Iris pigment epithelial cell (primary cell): ENCODE measurements around the gene ZHX3.

Experiments used
- DNase-seq: peaks from one replicate; pipeline ENCODE4 v3.0.0-alpha.2; 2011; ENCODE audit warnings: low read depth

Gene ZHX3

GRCh38 chr20:41293269-41294037, 24.1 kb downstream of the ZHX3 start:
- DNase-seq, result peak; percentile 68

DNA sequence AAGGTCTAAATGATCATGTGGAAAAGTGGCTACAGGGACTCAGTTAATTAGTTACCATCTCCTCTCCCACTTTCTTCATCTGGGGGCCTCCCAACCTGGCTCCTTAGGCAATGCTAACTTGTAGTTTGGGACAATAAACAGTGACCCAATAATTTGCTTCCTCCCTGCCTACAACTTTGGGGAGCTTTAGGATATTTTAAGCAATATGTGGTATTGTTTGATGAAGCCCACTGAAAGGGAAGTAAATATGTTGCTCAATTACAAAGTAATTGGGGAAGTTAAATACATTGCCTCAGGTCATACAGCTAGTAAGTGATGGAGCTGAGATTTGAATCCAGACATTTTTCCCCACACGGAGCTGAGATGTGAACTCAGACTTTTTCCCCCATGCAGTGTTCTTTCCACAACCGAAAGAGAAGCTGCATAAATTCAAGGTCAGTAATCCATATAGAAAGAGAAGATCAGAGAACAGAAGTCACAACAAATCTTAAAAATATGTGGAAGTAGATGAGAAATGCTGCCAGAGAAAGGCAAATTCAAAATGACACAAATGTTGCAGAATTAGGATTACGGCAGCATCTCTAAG, 26.6 kb downstream of the ZHX3 start:
- no peak for DNase-seq

GRCh38 chr20:41287327-41287726, 30.2 kb downstream of the ZHX3 start:
- DNase-seq, result peak; percentile 98

- no peak for DNase-seq
Observed at GRCh38 chr20:41286240-41286851, 31.2 kb downstream of the ZHX3 start.

GRCh38 chr20:41279546-41280225, 37.8 kb downstream of the ZHX3 start:
- peak; percentile 47 for DNase-seq

DNA sequence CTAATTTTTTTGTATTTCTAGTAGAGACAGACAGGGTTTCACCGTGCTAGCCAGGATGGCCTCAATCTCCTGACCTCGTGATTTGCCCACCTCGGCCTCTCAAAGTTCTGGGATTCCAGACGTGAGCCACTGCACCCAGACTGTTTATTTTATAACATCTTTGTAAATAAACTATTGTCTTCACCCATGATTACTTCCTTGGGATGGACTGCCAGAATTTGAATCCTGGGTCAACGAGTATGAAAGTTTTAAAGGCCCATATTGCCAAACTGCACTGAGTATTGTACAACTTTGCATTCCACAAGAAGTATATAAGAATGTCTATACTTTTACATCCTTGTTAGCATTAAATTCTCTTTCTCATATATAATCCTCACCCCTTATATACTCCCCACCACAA, 38.6 kb downstream of the ZHX3 start:
- DNase-seq, result peak; percentile 70

GRCh38 chr20:41277049-41277448, 40.5 kb downstream of the ZHX3 start:
- no peak for DNase-seq

DNA sequence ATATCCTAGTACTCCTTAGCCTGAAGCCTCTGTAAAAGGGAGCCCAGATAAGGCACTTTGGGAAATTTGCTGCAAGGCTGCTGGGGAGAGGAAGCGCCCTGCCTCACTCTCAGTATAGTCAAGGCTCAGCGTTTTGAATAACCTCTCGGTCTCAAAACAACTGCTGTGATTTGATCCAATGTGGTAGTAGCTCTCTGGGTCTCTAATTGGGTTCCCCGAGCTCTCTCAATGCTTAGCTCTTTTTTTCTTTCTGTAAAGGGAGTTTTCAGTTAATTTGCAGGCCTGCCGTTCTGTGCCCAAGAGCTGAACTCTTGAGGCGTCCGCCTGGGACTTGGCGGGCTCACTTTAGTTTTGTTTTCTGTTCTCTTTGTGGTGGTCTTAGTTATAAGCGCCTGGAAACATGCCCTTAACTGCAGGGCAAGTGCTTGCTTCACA, 41.2 kb downstream of the ZHX3 start:
- DNase-seq, result peak; percentile 46

DNA sequence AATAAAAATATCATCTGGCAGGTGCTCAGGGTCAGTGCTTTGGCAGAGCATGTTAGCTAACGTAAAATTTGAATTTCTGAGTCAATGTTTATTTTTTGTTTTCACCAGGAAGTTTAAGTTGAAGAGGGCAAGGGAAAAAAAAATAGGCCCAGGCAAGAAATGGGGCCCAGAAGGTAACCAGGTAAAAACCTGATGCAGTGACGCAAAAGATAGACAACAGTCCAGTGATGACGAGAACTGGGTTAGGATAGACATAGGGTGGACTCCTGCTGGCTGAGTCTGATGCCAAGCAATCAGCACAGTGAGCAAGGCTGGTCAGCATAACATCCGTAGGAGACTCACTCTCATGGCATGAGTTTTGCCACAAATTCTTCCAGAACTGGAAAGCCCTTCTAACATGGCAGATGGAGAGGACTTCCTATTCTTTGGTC, 42.2 kb downstream of the ZHX3 start:
- peak; percentile 77 for DNase-seq

DNA sequence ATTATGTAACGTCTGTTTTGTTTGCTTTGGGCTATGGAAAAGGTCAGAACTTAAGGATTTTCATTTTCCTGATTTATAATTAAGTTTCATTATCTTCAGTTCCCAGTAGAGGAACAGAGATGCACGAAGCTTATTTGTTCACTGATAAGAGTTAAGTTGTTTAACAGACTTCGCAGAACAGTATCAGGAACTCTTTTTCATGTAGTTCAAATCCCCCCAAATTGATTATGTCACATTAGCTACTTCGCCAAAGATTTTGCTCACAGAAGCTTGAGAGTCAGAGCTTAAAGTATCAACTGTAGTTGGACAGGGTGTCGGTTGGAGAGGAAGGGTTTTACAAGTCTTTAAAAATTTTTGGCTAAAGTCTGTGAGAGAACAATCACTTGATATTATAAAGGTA, 43.4 kb downstream of the ZHX3 start:
- DNase-seq, result no peak

- DNase-seq, result no peak
Observed at GRCh38 chr20:41273445-41273844, 44.1 kb downstream of the ZHX3 start.

GRCh38 chr20:41272339-41272738, 45.2 kb downstream of the ZHX3 start:
- DNase-seq, result no peak

DNA sequence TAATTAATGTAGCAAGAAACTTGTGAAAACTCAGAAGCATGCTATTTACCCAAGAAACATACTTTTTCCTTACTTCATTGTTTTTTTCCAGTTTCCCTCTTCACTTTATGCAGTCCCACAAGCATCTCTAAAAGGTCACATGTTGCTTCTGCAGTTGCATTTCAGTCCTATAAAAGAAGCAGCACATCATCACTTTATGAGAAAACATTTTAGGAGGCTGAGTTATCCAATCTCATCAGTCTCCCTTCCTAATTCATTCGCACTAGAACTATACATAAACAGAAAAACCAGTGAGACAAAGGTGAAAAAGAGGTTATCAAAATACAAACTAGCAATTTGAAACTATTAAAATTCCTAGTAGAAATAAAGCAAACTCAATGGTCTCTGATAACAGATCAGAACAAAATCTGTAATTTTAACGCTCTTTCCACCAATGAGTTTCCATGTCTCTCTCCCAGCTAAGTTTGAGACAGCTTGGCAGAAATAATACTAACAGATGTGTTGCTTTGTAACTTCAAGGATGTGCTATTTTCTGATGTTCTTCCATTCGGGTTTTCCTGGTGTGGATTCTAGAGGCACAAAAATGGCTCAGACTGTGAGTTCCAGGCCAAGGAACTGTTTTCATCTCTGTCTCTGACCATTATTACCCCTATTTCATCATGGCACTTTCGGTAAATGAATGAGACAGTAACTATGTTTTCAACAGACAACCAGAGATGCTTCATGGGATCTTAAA, 48.4 kb downstream of the ZHX3 start:
- no peak for DNase-seq

DNA sequence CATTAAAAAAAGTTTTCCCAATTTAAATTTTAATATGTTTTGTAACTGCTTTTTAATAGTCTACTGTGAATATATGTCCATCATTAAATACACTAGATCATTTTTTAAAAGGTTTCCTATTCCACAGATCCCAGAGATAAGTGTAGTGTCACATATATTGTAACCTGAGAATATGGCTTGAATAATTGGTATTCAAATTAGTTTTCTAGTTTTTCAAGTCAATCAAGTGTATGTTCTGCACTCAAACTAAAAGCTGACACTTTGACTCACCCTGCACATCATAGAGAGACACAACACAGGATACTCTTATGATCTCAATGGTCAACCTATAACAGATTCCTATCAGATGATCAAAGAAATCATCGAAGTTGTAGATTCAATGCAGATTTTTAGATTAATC, 49.1 kb downstream of the ZHX3 start:
- DNase-seq, result no peak

- DNase-seq, result no peak
Observed at GRCh38 chr20:41265938-41266337, 51.6 kb downstream of the ZHX3 start.

GRCh38 chr20:41264819-41265218, 52.7 kb downstream of the ZHX3 start:
- DNase-seq, result no peak

- DNase-seq, result no peak
Observed at GRCh38 chr20:41261790-41262717, 55.5 kb downstream of the ZHX3 start.

DNA sequence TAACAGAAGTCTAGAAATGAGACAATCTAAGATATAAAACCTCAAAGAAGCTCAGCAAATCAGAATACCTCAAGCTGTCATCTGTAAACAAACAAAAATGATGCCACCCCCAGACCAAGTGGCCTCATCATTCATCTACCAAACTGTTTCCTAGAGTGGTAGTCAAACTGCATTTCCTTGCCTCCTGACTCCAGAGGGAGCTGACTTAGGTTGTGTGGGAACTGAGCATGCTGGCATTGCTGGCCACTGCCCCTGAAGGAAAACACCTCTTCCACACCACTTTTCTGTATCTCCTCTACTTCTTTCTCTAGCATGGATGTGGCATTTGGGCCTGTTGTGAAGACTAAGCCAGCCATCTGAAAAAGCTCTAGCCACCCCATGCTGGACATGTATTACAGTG, 56.3 kb downstream of the ZHX3 start:
- DNase-seq, result no peak

- no peak for DNase-seq
Observed at GRCh38 chr20:41260734-41261220, 56.8 kb downstream of the ZHX3 start.

- DNase-seq, result no peak
Observed at GRCh38 chr20:41259309-41259708, 58.2 kb downstream of the ZHX3 start.

DNA sequence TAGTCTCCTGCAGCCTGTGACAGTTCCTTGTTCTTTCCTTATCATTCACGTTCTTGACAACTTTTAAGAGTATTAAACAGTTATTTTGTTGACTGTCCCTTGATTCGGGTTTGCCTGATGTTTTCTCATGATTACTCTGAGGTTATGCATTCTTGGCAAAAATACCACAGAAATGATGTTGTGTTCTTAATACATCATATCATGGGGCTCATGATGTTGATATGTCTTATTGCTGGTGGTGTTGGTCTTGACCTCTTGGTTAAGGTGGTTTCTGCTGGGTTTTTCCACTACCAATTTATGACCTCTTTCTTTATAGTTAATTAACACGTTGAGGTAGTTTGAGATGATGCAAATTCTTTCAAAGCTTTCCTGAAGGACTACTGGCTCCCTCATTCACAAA, 59.1 kb downstream of the ZHX3 start:
- peak; percentile 72 for DNase-seq
